DND-41 (cell line): ENCODE measurements around the gene WDFY3.

Experiments
- CTCF ChIP-seq: IDR thresholded peaks from 2 replicates; pipeline ENCODE4 v1.5.1; 2012; ENCODE audit warnings: borderline replicate concordance, low read length, moderate library complexity, mild to moderate bottlenecking; ENCODE audit not compliant: poor library complexity, severe bottlenecking; ENCODE audit errors: extremely low read depth
- EZH2 ChIP-seq: IDR thresholded peaks from 3 replicates; pipeline ENCODE4 v1.6.1; 2012; ENCODE audit warnings: borderline replicate concordance, low read depth, mild to moderate bottlenecking, moderate library complexity, low read length, inconsistent platforms; ENCODE audit not compliant: severe bottlenecking

GRCh38 chr4:84660606-84661005, 305.9 kb downstream of the WDFY3 start:
- TF ChIP-seq CTCF = no peak
- no peak for TF ChIP-seq EZH2
